ENCODE measurements around the gene FARS2.

FARS2 gene

DNA sequence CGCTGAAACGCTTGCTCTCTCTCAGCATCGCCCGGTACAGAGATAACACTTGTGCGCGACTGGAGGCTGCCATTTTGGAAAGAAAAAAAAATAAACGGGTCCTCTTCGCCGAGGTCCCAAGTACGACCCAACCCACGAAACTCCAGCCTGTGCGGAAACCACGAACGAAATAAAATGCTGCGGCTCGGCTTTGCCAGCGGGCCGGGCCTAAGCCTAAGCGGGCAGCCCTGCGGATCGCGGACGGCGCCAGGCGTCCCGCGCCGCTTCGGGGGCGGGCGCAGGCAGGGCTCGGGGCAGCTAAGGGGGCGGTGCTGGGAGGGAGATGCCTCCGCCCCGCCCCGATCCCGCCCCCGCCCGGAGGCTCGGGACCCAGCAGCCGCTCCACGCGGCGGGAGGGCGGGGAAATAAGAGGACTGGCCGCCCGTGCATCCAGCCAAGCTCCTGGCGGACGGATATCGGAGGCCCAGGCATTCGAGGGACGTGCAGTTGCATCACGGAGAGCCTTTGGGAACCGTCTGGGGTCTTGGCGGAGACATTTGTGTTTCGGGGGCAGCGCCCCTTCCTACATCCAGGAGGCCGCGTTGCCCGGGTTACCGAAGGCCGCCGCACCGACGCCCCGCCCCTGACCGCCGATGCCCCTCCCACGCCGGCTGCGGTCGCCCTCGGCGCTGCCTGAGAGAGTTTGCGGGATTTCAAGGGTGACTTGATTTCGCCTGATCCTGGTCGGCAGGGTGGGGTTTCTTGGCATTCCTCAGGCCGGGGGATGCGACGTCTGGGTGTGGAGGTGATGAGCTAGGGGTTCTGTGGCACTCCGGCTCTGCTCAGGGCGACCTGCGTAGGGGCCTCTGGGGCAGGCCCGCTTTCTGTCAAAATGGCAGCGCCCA is at the start of gene FARS2, which contains the start of gene LYRM4:
Gene FARS2, plus strand, starts transcription at position 853 of the 884 bp plus-strand sequence.
Gene LYRM4, minus strand, starts transcription at position 290 of the 884 bp plus-strand sequence. Its CDS starts 217 bp downstream, at position 73.
- no peak for FAIRE-seq

GRCh38 chr6:5213836-5214235 is 47.5 kb upstream of the FARS2 start:
- no peak for FAIRE-seq

GRCh38 chr6:5214570-5215052 is 46.7 kb upstream of the FARS2 start:
- no peak for FAIRE-seq

DNA sequence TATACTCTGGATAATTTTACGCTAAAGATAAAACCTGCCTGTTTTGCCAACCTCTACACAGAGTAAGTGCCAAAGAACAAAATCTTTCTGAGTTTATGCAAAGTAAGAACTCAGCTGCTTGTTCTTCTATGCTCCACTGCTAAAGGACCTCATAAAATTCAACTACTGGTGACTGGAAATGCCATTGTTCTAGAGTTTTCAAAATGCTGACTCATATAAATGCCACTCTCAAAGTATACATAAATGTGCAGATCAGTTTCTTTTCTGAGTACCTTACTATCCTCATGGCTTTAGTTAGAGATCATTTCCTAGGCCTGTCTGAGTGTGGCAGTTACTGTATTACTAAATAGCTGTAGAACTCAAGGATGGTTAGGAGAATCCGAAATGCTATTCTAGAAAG is 46.2 kb upstream of the FARS2 start:
- no peak for FAIRE-seq

GRCh38 chr6:5215799-5216198 is 45.5 kb upstream of the FARS2 start:
- FAIRE-seq: no peak

DNA sequence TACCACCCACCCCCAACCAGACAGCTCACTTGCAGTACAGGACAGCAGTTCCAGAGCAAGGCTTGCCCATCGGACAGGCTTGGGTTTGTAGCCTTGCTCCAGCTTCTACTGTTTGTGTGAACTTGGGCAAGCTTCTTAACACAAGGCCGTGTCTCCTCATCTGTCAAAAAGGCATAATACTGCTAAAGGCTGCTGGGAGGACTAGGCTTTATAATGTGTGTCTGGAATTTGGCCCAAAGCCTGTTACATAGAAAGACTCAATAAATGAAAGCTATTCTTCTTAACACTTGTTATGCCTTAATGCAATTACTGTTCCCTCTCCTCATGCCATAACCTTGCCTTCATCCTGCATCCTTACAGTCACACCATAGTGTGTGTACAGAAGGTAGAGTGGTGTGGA is 44.0 kb upstream of the FARS2 start:
- FAIRE-seq: no peak

- FAIRE-seq: no peak
Observed at GRCh38 chr6:5219011-5219691, 42.2 kb upstream of the FARS2 start.

GRCh38 chr6:5220443-5220842 is 40.9 kb upstream of the FARS2 start:
- FAIRE-seq: no peak

- no peak for FAIRE-seq
Observed at GRCh38 chr6:5223309-5223708, 38.0 kb upstream of the FARS2 start.

- FAIRE-seq: no peak
Observed at GRCh38 chr6:5229356-5229755, 32.0 kb upstream of the FARS2 start.

DNA sequence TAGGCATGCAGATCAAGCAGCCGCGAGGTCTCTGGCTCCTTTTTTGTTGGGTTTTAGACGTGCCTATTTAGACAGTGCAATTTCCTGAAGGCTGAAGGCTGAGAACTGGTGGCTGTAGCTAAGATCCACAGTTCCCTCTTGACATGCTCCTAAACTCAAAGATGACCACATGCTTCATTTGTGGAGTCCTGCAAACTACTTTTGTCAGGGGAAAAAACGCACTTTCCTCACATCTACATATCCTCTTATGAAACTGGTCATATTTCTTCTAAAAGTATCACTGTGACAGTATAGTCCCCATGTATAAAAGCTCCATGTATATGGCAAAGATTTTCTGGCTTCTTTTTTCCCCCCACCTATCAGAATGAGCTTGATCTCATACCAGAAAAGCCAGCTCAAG is 31.2 kb upstream of the FARS2 start:
- no peak for FAIRE-seq

DNA sequence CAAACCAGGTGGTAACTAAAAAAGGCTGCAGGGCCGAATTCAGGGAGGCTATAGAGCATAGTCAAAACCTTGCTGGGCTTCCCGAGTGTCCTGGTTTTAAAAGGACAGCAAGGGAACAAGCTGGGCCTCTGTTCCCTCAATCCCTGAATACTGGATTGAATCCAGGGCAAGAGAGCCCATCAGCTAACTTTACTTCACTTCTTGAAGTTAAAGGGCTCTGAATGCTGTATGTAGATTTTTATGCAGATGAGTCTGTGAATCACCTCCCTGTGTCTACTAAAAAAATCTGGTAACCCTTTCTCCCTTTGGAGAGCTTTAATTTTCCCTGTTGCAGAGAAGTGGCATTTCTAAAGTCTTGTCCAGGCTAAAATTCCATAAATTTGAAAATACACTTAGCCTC is 30.0 kb upstream of the FARS2 start:
- no peak for FAIRE-seq

DNA sequence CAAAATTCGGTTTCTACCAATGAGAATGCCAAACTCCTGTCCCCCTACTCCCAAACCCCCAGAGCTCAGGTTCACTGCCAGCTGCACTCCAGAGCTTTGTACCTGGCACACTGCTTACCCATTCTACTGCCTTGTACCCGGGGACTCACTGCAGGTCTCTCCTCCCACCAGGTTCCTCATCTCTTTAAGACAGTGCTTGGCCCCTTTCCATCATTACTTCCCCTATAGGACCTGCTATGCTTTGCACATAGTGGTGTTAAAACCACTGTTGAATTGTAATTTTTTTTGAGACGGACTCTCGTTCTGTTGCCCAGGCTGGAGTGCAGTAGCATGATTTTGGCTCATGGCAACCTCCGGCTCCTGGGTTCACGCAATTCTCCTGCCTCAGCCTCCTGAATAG is 26.4 kb upstream of the FARS2 start:
- FAIRE-seq: no peak

GRCh38 chr6:5235830-5236229 is 25.5 kb upstream of the FARS2 start:
- no peak for FAIRE-seq

DNA sequence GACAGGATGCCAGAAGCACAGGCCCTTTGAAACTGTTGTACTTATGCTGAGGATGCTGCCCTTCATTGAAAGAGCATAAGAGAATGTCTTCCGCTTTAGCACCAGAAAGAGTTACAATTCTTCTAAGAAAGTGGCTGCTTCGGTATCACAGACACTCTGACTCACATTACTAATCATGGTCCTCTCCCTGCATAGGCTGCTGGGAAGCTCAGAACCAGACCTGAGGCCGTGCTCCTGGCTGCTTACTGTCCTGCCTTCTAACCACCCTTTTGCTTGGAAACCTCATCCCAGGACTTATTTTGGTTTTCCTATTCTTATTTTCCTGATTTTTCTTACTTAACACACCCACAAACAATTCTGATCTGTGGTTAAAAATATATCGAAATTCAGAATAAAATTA is 23.5 kb upstream of the FARS2 start:
- FAIRE-seq: no peak

DNA sequence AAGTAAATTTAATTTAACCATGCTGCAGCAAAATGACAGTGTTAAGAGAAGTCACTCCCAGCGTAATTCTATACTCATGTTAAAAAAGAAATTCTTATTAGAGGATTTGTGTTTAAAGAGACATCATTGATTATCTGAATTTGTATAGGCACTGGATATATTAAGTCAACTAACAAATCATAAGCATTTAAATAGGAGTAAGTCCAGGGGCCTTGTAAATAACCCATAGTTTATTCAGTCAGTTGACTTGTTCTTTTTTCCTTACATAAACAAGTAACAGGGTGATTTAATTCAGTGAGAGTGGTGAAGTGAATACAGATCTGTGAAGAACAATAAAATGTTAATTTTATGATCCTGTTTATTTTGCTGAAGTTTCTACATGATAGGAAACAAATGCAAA is 23.0 kb upstream of the FARS2 start:
- no peak for FAIRE-seq

DNA sequence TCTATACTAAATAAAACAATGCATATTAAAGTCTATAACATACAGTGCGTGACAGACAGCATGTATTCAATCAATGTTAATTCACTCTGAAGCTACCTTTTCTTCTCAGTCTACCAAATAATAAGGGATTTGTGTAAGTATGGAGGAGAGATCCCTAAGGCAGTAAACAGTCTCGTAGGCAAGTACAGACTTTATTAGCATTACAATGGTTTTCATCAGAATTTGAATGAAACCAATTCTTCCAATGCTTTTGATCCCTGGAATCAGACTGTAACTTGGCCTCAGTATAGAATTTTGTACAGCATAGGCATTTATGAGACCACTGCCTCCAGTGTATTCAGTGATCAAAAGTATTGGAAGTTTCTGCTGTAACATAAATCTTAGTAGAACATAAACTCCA is 20.1 kb upstream of the FARS2 start:
- no peak for FAIRE-seq

DNA sequence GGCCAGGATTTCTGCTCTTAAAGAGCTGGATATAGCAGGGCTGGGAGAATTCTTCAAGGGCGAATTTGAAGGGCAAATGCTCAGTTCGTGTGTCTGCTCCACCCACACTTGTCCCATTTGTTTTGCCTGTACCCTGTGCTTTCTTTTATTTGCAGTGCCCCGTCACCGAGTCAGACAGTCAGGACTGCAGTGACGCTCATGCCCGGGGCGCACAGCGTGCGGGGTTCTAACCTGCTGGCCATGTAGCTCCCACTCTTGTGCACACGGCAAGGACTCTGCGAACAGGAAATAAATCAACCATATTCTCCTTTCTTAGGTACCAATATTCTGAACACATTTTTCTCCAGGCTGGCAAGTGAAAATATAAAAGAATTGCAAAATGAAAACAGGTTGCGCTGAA is 18.2 kb upstream of the FARS2 start:
- no peak for FAIRE-seq

DNA sequence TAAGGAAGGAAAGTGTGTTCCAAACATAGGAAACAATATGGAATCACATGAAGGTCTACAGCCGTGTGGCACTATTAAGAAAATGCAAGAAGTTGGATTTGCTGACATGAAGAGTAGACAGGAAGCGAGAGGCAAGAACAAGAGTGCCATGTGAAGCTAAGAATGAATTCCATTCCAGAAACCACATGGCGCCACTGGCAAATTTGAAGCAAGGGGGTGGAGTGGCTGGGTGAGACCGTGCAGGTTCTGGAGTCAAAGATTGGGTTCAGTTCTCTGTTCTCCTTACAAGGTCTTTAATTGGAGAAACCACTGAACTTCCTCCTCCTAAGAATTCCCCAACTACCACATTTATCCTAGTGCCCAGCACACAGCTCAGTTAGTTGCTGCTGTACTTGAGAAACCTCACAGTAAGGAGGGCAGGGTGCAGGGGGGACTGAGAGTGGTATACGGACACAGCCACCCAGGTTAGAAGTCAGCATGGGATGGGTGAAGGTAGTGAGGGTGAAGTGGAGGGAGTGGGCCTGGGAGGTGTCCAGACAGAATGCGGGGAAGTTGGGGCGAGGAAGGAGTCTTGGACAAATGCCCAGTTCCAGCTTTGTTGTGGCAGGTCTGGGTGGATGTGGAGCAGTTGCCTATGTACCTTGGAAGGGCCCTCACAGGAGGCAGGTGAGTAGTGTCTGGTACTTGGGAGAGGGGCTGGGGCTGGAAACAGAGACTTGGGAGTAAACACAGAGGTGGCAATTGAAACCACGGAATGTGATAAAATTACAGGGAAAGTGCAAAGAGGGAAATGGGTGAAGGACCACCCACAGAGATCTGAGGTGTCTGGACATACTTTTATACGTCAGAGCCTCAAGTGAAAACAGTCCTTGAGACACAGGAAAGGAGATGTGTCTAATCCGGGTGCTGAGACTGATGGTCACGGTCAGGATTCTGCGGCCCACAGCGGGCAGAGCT is 14.9 kb upstream of the FARS2 start:
- no peak for FAIRE-seq

- FAIRE-seq: no peak
Observed at GRCh38 chr6:5247201-5247600, 14.1 kb upstream of the FARS2 start.

- FAIRE-seq: no peak
Observed at GRCh38 chr6:5248302-5249098, 12.8 kb upstream of the FARS2 start.

Measured in colon (tissue), 2 donors.